Nephron progenitor cell (in vitro differentiated cells): ENCODE results near the gene PYGO2.

Source experiments
- DNase-seq: peaks from one replicate; pipeline ENCODE4 v3.0.0; 2021
- H3K27ac Mint-ChIP-seq: 2 replicates; pipeline ENCODE4 v1.8.0; 2021; ENCODE audit warnings: mild to moderate bottlenecking, moderate library complexity, mixed read lengths
- H3K27me3 Mint-ChIP-seq: 2 replicates; pipeline ENCODE4 v1.8.0; 2021; ENCODE audit warnings: mild to moderate bottlenecking, low read depth, mixed read lengths; ENCODE audit not compliant: poor library complexity
- H3K36me3 Mint-ChIP-seq: 2 replicates; pipeline ENCODE4 v1.8.0; 2021; ENCODE audit warnings: low read depth, mixed read lengths
- H3K4me1 Mint-ChIP-seq: 2 replicates; pipeline ENCODE4 v1.8.0; 2021; ENCODE audit warnings: mixed read lengths
- H3K4me3 Mint-ChIP-seq: 2 replicates; pipeline ENCODE4 v1.8.0; 2021; ENCODE audit warnings: mild to moderate bottlenecking, moderate library complexity, mixed read lengths
- H3K9me3 Mint-ChIP-seq: 2 replicates; pipeline ENCODE4 v1.8.0; 2021; ENCODE audit warnings: mild to moderate bottlenecking, moderate library complexity, mixed read lengths
- CTCF ChIP-seq: fragments of 200-600 bp; sonication (generic); IDR thresholded peaks from 2 replicates; pipeline ENCODE4 v1.5.0; 2021; ENCODE audit warnings: antibody characterized with exemption

PYGO2 gene

GRCh38 chr1:155000726-155001424 lies 39.3 kb upstream of the PYGO2 start:
- no peaks in the 10 kb centered on the region for H3K36me3 Mint-ChIP-seq
- DNase-seq = peak; percentile 87
- H3K27ac Mint-ChIP-seq = peak overlapping the region; percentile 19
- TF ChIP-seq CTCF = no peak
- H3K4me1 Mint-ChIP-seq = peaks cover 39% of the 10 kb centered on the region
- peaks cover 4% of the 10 kb centered on the region for H3K27me3 Mint-ChIP-seq
- no peaks in the 10 kb centered on the region for H3K9me3 Mint-ChIP-seq
- peak overlapping the region; percentile 91 for H3K4me3 Mint-ChIP-seq

- H3K27me3 Mint-ChIP-seq = peaks cover 4% of the 10 kb centered on the region
- H3K36me3 Mint-ChIP-seq = no peaks in the 10 kb centered on the region
- H3K4me1 Mint-ChIP-seq = peaks cover 42% of the 10 kb centered on the region
- H3K4me3 Mint-ChIP-seq = peak overlapping the region; percentile 91
- H3K27ac Mint-ChIP-seq = peak overlapping the region; percentile 98
- TF ChIP-seq CTCF = no peak
- H3K9me3 Mint-ChIP-seq = no peaks in the 10 kb centered on the region
- DNase-seq = no peak
Measured at GRCh38 chr1:155000411-155000725, 38.8 kb upstream of the PYGO2 start.

GRCh38 chr1:154999571-155000410 lies 38.2 kb upstream of the PYGO2 start:
- Mint-ChIP-seq H3K9me3 (no peaks in the 10 kb centered on the region), H3K4me3 (peak overlapping the region; percentile 91), H3K4me1 (peaks cover 42% of the 10 kb centered on the region), H3K27ac (peak overlapping the region; percentile 98), H3K27me3 (peaks cover 4% of the 10 kb centered on the region), H3K36me3 (no peaks in the 10 kb centered on the region)
- peak; percentile 61 for DNase-seq
- TF ChIP-seq CTCF = no peak

GRCh38 chr1:154998818-154999570 lies 37.4 kb upstream of the PYGO2 start:
- no peaks in the 10 kb centered on the region for H3K9me3 Mint-ChIP-seq

GRCh38 chr1:154998201-154998780 lies 36.7 kb upstream of the PYGO2 start:
- H3K9me3 Mint-ChIP-seq = no peaks in the 10 kb centered on the region
- H3K36me3 Mint-ChIP-seq = no peaks in the 10 kb centered on the region

More at GRCh38 chr1:154998818-154999570, 37.4 kb upstream of the PYGO2 start:
- Mint-ChIP-seq H3K27me3 (peaks cover 4% of the 10 kb centered on the region), H3K4me3 (peak overlapping the region; percentile 76), H3K4me1 (peaks cover 40% of the 10 kb centered on the region), H3K27ac (no peak overlapping the region), H3K36me3 (no peaks in the 10 kb centered on the region)
- peak; percentile 76 for TF ChIP-seq CTCF
- peak; percentile 82 for DNase-seq

More at GRCh38 chr1:154998201-154998780, 36.7 kb upstream of the PYGO2 start:
- no peak for TF ChIP-seq CTCF
- no peak overlapping the region for H3K27ac Mint-ChIP-seq
- peaks cover 38% of the 10 kb centered on the region for H3K4me1 Mint-ChIP-seq
- H3K27me3 Mint-ChIP-seq = peaks cover 4% of the 10 kb centered on the region
- no peak overlapping the region for H3K4me3 Mint-ChIP-seq
- no peak for DNase-seq
